Fibroblast of peridontal ligament (primary cell): ENCODE measurements around the gene FBXW8.
"Not testable (repeated sequence)": the region's sequence is repeated elsewhere in the genome, so short reads cannot be mapped to it uniquely, and the experiment has no call there.

Experiments used
- DNase-seq: peaks from one replicate; pipeline ENCODE4 v3.0.0-alpha.2; 2010; ENCODE audit errors: extremely low read depth

Gene FBXW8

GRCh38 chr12:117053597-117054201 is 142.9 kb downstream of the FBXW8 start:
- DNase-seq: no peak

- DNase-seq: no peak
These were observed 143.5 kb downstream of the FBXW8 start for GRCh38 chr12:117054279-117054678.

- not testable (repeated sequence) for DNase-seq
These were observed 146.9 kb downstream of the FBXW8 start for GRCh38 chr12:117057626-117058025.

- no peak for DNase-seq
These were observed 147.8 kb downstream of the FBXW8 start for GRCh38 chr12:117058442-117059072.

GRCh38 chr12:117059156-117059555 is 148.4 kb downstream of the FBXW8 start:
- DNase-seq: no peak

- no peak for DNase-seq
These were observed 149.6 kb downstream of the FBXW8 start for GRCh38 chr12:117060246-117060928.

- no peak for DNase-seq
These were observed 150.2 kb downstream of the FBXW8 start for GRCh38 chr12:117060929-117061305.

GRCh38 chr12:117061555-117062079 is 150.9 kb downstream of the FBXW8 start:
- no peak for DNase-seq

- no peak for DNase-seq
These were observed 152.6 kb downstream of the FBXW8 start for GRCh38 chr12:117063162-117063911.

GRCh38 chr12:117064049-117064448 is 153.3 kb downstream of the FBXW8 start:
- no peak for DNase-seq

- no peak for DNase-seq
These were observed 153.8 kb downstream of the FBXW8 start for GRCh38 chr12:117064596-117064995.

GRCh38 chr12:117067016-117067415 is 156.3 kb downstream of the FBXW8 start:
- DNase-seq: no peak

GRCh38 chr12:117067638-117068037 is 156.9 kb downstream of the FBXW8 start:
- DNase-seq: no peak

GRCh38 chr12:117068492-117068891 is 157.7 kb downstream of the FBXW8 start:
- no peak for DNase-seq

GRCh38 chr12:117069101-117069797 is 158.5 kb downstream of the FBXW8 start:
- no peak for DNase-seq

- DNase-seq: no peak
These were observed 159.5 kb downstream of the FBXW8 start for GRCh38 chr12:117069926-117070900.

- DNase-seq: no peak
These were observed 160.3 kb downstream of the FBXW8 start for GRCh38 chr12:117071009-117071408.

- DNase-seq: no peak
These were observed 161.4 kb downstream of the FBXW8 start for GRCh38 chr12:117072106-117072505.

GRCh38 chr12:117072736-117073490 is 162.2 kb downstream of the FBXW8 start:
- no peak for DNase-seq

GRCh38 chr12:117073611-117074010 is 162.9 kb downstream of the FBXW8 start:
- DNase-seq: no peak
